HG02678 (cell line): ENCODE measurements around the gene HTR5A.

Source experiments
- ATAC-seq: cut with Tn5 transposase; IDR thresholded peaks from one replicate; pipeline ENCODE4 v1.9.1; 2021; ENCODE audit warnings: mild to moderate bottlenecking, moderate library complexity; ENCODE audit not compliant: unreplicated experiment

The HTR5A gene

DNA sequence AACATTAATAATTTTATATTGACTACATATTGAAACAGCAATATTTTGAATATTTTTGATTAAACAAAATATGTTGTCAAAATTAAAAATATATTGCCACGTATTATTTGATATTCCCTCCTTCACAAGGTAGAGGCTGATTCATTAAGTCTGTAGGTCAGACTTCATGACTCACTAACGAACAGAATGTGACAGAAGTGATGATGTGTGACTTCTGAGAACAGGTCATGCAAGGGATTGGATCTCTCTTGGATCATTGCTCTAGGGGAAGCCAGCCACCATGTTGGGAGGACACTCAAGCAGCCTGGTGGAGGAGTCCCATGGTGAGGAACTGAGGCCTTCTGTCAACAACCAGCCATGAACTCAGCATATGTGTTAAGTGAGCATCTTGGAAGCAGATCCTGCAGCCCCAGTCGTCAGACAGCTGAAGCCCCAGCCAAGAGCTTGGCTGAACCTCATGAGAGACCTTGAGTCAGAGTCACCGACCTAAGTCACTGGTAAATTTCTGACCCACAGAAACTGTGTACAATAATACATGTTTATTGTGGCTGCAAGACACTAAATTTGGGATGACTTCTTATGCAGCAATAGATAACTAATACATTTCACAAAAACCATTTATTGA lies 66.6 kb downstream of the HTR5A start:
- no peak for ATAC-seq
